RWPE1 (cell line): Measurements from ENCODE around the gene SAMD4B.

ENCODE experiments used
- CTCF ChIA-PET: fragments of 350-600 bp; sonication (Branson Sonifier 250); formaldehyde crosslinking; extraction: SDS; loops from one replicate; lab custom pipeline; 2021; lab: Yijun Ruan, JAX
- POLR2A ChIA-PET: fragments of 400-600 bp; formaldehyde crosslinking; extraction: SDS; loops from one replicate; lab custom pipeline; 2020; ENCODE audit warnings: antibody characterized with exemption; ENCODE audit not compliant: low non-redundant PET; lab: Yijun Ruan, JAX
- DNase-seq: peaks from one replicate; pipeline ENCODE4 v3.0.0; 2012; ENCODE audit warnings: low spot score
- H3K27ac ChIP-seq: fragments of 450-650 bp; 2 replicates; pipeline ENCODE4 v1.5.1; 2017
- TF ChIP-seq, protein P1 (sequence below): fragments of 450-650 bp; conservative IDR thresholded peaks from 2 replicates; pipeline ENCODE4 v1.5.1; 2017; ENCODE audit warnings: low read depth, mild to moderate bottlenecking

The SAMD4B gene

DNA sequence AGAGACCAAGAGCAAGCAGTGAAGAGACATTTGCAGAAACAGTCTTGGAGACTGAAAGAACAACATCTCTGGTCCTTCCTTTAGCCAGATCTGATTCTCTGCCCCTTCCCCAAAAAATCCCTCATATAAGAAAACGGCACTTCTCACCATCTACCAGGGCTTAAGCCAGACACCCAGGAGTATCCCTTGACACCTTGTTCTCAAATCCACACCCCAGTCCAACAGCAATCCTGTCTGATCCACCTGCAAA lies 68.5 kb downstream of the SAMD4B start:
- CTCF ChIA-PET = interaction anchor here (1.0 to 2.5 kb wide), 3 partner anchors 7 to 19 kb away, joined by 6 to 55 read pairs (median 9); partner anchors contain the start of genes MED29 and PAF1
- TF ChIP-seq, protein P1, sequence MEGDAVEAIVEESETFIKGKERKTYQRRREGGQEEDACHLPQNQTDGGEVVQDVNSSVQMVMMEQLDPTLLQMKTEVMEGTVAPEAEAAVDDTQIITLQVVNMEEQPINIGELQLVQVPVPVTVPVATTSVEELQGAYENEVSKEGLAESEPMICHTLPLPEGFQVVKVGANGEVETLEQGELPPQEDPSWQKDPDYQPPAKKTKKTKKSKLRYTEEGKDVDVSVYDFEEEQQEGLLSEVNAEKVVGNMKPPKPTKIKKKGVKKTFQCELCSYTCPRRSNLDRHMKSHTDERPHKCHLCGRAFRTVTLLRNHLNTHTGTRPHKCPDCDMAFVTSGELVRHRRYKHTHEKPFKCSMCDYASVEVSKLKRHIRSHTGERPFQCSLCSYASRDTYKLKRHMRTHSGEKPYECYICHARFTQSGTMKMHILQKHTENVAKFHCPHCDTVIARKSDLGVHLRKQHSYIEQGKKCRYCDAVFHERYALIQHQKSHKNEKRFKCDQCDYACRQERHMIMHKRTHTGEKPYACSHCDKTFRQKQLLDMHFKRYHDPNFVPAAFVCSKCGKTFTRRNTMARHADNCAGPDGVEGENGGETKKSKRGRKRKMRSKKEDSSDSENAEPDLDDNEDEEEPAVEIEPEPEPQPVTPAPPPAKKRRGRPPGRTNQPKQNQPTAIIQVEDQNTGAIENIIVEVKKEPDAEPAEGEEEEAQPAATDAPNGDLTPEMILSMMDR = no peak
- no peak for DNase-seq
- POLR2A ChIA-PET = interaction anchor here (2.3 kb wide), 1 partner anchor 9 kb away, joined by 10 read pairs; no protein-coding TSS in a partner anchor
- peak overlapping the region; percentile 100 for H3K27ac ChIP-seq

DNA sequence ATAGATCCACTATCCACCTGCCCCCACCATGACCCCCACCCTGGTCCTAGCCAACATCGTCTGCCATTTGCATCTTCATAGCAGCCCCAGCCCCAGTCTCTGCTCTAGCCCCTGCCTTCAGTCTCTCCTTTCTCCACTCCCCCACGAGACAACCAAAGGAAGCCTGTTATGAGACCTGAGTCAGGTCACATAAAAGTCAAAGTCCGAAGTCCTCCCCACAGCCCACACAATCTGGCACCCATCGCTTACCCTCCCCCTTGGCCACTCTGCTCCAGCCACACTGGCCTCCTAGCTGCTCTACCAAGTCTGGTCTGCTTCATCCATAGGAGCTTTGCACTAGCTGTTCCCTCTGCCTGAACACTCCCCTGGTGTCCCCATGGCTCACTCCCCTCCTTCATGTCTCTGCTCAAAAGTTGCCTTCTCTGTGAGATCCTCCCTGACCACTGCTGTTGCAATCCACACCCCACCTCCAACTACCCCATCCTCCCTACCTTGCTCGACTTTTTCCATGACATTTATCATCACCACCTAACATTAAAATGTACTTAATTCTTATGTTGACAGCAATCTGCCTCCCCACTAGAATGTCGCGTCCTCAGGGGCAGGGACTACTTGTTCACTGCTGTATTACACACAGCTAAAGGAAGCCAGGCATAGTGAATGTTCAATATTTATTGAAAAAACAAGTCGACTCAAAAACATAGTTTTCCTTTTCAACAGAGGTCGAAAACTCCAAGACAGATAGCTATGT lies 69.0 kb downstream of the SAMD4B start:
- ChIA-PET CTCF (interaction anchor here (0.6 to 2.5 kb wide), 8 partner anchors 8 to 123 kb away, joined by 3 to 55 read pairs (median 6); partner anchors contain the start of genes MED29, PAF1 and RPS16), POLR2A (interaction anchor here (0.7 to 2.3 kb wide), 4 partner anchors 9 to 200 kb away, joined by 3 to 10 read pairs (median 6); partner anchors contain the start of gene RPS16)
- TF ChIP-seq, protein P1 = no peak
- DNase-seq = no peak
- H3K27ac ChIP-seq = peak overlapping the region; percentile 100

DNA sequence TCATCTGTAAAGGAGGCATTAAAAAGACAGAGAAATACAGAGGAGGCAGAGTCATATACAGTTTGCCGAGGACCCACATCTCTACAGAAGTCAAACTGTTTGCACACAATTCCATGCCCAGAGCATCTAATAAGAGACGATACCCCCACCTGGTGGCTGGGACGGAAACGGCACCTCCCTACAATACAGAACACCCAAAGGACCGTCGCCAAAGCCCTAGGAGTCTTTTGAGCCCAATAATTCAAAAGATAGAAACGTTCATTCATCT lies 69.5 kb downstream of the SAMD4B start:
- CTCF ChIA-PET = interaction anchor here (0.6 to 2.5 kb wide), 8 partner anchors 8 to 122 kb away, joined by 3 to 55 read pairs (median 6); partner anchors contain the start of genes MED29, PAF1 and RPS16
- POLR2A ChIA-PET = interaction anchor here (0.7 to 2.3 kb wide), 4 partner anchors 10 to 201 kb away, joined by 3 to 10 read pairs (median 6); partner anchors contain the start of gene RPS16
- TF ChIP-seq, protein P1 = peak; percentile 85
- DNase-seq = peak; percentile 79
- H3K27ac ChIP-seq = peak overlapping the region; percentile 100

DNA sequence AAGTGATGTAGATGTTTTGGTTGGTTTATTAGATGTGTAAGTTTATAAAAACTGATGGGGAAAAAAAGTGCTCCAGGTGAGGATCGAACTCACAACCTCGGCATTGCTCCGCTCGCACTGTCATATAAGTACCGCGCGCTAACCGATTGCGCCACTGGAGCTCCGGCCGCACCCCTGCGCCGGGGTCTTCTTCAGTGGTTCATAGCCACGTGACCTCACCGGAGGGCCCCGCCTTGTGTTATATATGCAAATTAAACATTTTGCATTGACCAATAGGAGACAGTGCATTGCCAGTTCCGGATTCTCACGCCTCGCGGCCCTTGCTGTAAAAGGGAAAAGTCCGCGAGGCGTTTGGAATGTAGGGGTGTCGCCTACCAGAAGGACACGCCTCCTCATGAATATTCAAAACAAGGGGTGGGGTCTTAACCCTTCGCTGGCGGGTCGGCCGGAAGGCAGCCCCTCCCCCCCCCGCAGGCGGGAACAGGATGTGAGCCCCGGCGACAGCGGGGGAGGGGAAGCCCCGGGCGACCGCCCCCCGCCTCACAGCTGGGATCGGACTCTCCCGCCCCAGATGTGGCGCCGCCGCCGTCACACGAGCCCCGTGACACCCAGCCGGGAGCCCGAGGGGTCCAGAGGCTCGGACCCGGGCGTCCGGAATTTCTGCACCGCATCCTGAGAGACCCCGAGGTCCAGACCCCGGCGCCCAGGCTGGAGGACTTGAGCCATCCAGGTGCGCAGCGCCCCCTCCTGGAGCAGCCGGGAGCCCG lies 70.1 kb downstream of the SAMD4B start, which contains the start of gene PLEKHG2:
PLEKHG2 (plus strand) TSS at position 570 of the 767 bp plus-strand sequence. CDS start 1,418 bp downstream, outside the sequence.
- POLR2A ChIA-PET = interaction anchor here (1.3 to 2.3 kb wide), 3 partner anchors 10 to 23 kb away, joined by 4 to 10 read pairs (median 8); partner anchors contain the start of gene RPS16
- CTCF ChIA-PET = interaction anchor here (1.0 to 2.5 kb wide), 6 partner anchors 9 to 23 kb away, joined by 3 to 55 read pairs (median 6); partner anchors contain the start of genes MED29, PAF1 and RPS16
- TF ChIP-seq, protein P1 = peak; percentile 83; the same call in 1 of the 2 replicates
- H3K27ac ChIP-seq = peak within 1 kb of the TSS; percentile 100
- peak; percentile 97 for DNase-seq

DNA sequence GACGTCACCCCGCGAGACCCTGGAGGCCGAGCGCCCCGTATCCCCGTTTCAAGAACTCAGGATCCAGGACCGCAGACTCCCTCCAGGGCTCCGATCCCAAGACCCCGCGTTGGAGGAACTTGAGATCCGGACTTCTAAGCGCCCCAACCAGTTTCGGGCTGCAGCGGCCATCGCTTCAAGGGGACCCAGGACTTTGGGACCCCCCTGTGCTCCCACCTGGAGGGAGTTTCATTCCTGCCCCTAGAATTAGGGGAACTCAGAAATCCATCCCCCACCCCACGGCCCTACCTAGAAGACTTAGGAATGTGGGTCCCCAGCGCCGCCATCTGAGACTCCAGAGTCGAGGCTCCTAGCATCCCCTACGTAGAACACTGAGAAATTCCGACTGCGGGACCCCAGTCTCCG lies 70.6 kb downstream of the SAMD4B start:
- ChIA-PET POLR2A (interaction anchor here (1.4 to 2.3 kb wide), 2 partner anchors 11 to 23 kb away, joined by 4 to 10 read pairs; partner anchors contain the start of gene RPS16), CTCF (interaction anchor here (0.6 to 2.5 kb wide), 6 partner anchors 9 to 64 kb away, joined by 3 to 55 read pairs (median 6); partner anchors contain the start of genes MED29 and PAF1)
- DNase-seq = no peak
- TF ChIP-seq, protein P1 = peak; percentile 42
- H3K27ac ChIP-seq = peak overlapping the region; percentile 100
